CD14-positive monocyte (primary cell): ENCODE data around the gene TPM1. TPM values are rescaled to one million over a fixed set of nuclear protein-coding genes. Genes with fewer than 3 reads are reported as not detected.
A peak's percentile ranks its signal among the peaks of the same experiment; 100 is the strongest.

Experiments used
- DNase-seq, 3 donors: peaks; one replicate each; pipeline ENCODE4 v3.0.0-alpha.2; 2011 to 2022
- H2AFZ ChIP-seq: 2 replicates; pipeline ENCODE4 v1.6.0; 2012; ENCODE audit warnings: mild to moderate bottlenecking, low read depth, low read length, inconsistent platforms; ENCODE audit not compliant: insufficient read depth, poor library complexity, severe bottlenecking
- H3K27ac ChIP-seq, 2 donors: 1 replicate in 1 of 2; 2 replicates in 1 of 2; pipeline ENCODE4 v1.5.1; 2012 to 2013; ENCODE audit warnings: low read length in 2 of 2, control low read depth in 1 of 2, inconsistent platforms in 1 of 2, low read depth in 1 of 2, mild to moderate bottlenecking in 1 of 2
- H3K27me3 ChIP-seq, 2 donors: one replicate each; pipeline versions ENCODE4 v1.6.0 to v1.6.1; 2011 to 2013; ENCODE audit warnings: low read length in 2 of 2; ENCODE audit not compliant: control insufficient read depth in 2 of 2, insufficient read depth in 2 of 2
- H3K36me3 ChIP-seq, 2 donors: replicated peaks in 1 of 2; 1 replicate in 1 of 2; 2 replicates in 1 of 2; pipeline versions ENCODE4 v1.5.1 to v1.6.1; 2012 to 2013; ENCODE audit warnings: low read length in 2 of 2, control low read depth in 1 of 2, inconsistent platforms in 1 of 2, mild to moderate bottlenecking in 1 of 2; ENCODE audit not compliant: insufficient read depth in 2 of 2, control insufficient read depth in 1 of 2
- H3K4me1 ChIP-seq, 2 donors: 1 replicate in 1 of 2; 2 replicates in 1 of 2; pipeline versions ENCODE4 v1.5.1 to v1.6.1; 2012 to 2013; ENCODE audit warnings: low read length in 2 of 2, control low read depth in 1 of 2, inconsistent platforms in 1 of 2, mild to moderate bottlenecking in 1 of 2, moderate library complexity in 1 of 2; ENCODE audit not compliant: insufficient read depth in 2 of 2, control insufficient read depth in 1 of 2
- H3K4me2 ChIP-seq: replicated peaks from 2 replicates; pipeline ENCODE3; 2012; ENCODE audit warnings: low read length, moderate library complexity, mild to moderate bottlenecking; ENCODE audit not compliant: poor library complexity, severe bottlenecking; ENCODE audit errors: extremely low read depth
- H3K4me3 ChIP-seq, 3 experiments: fragments of 200-600 bp in 1 of 3; sonication (generic) in 1 of 3; replicated peaks in 1 of 3; 1 replicate in 2 of 3; 2 replicates in 1 of 3; pipeline ENCODE4 v1.5.1; 2011 to 2013; ENCODE audit warnings: low read length in 3 of 3, mild to moderate bottlenecking in 3 of 3, control low read depth in 2 of 3, low read depth in 2 of 3, inconsistent platforms in 1 of 3, moderate library complexity in 1 of 3
- H3K79me2 ChIP-seq: 2 replicates; pipeline ENCODE4 v1.6.0; 2012; ENCODE audit warnings: mild to moderate bottlenecking, control low read depth, inconsistent platforms, low read length, moderate library complexity; ENCODE audit not compliant: insufficient read depth
- H3K9ac ChIP-seq: 2 replicates; pipeline ENCODE4 v1.6.0; 2017; ENCODE audit warnings: low read length, mild to moderate bottlenecking; ENCODE audit not compliant: insufficient read depth, poor library complexity, severe bottlenecking
- H3K9me3 ChIP-seq, 2 donors: replicated peaks in 1 of 2; 1 replicate in 1 of 2; 2 replicates in 1 of 2; pipeline versions ENCODE4 v1.5.1 to v1.6.1; 2012 to 2013; ENCODE audit warnings: low read length in 2 of 2, control low read depth in 1 of 2; ENCODE audit not compliant: control insufficient read depth in 1 of 2, insufficient read depth in 1 of 2
- H4K20me1 ChIP-seq: 2 replicates; pipeline ENCODE4 v1.6.0; 2012; ENCODE audit warnings: mild to moderate bottlenecking, low read length, control low read depth, moderate library complexity; ENCODE audit not compliant: insufficient read depth
- H3K27ac Mint-ChIP-seq, 7 donors: one replicate each; pipeline ENCODE4 v1.8.0; 2020; ENCODE audit warnings: mild to moderate bottlenecking in 7 of 7, mixed read lengths in 7 of 7, moderate library complexity in 6 of 7, inconsistent platforms in 2 of 7
- H3K27me3 Mint-ChIP-seq, 3 donors: one replicate each; pipeline ENCODE4 v1.8.0; 2021 to 2022; ENCODE audit warnings: low read depth in 3 of 3, mild to moderate bottlenecking in 3 of 3, mixed read lengths in 3 of 3, moderate library complexity in 3 of 3, inconsistent platforms in 1 of 3
- H3K36me3 Mint-ChIP-seq, 2 donors: one replicate each; pipeline ENCODE4 v1.8.0; 2020; ENCODE audit warnings: mixed read lengths in 2 of 2, inconsistent platforms in 1 of 2, mild to moderate bottlenecking in 1 of 2
- H3K4me1 Mint-ChIP-seq: one replicate; pipeline ENCODE4 v1.8.0; 2020; ENCODE audit warnings: mild to moderate bottlenecking, mixed read lengths
- H3K4me3 Mint-ChIP-seq, 2 donors: one replicate each; pipeline ENCODE4 v1.8.0; 2020; ENCODE audit warnings: mild to moderate bottlenecking in 2 of 2, mixed read lengths in 2 of 2, moderate library complexity in 1 of 2
- H3K9me3 Mint-ChIP-seq, 7 donors: one replicate each; pipeline ENCODE4 v1.8.0; 2020 to 2022; ENCODE audit warnings: mixed read lengths in 7 of 7, mild to moderate bottlenecking in 6 of 7, moderate library complexity in 6 of 7, inconsistent platforms in 2 of 7
- WGBS: methylation state at CpG from one replicate; pipeline ENCODE4 v1.1.5; 2013; ENCODE audit warnings: missing lambda C conversion rate; ENCODE audit not compliant: insufficient coverage; 5-methylcytosine and 5-hydroxymethylcytosine counted together
- intact Hi-C, 2 donors: fragments of 100-400 bp; cut with micrococcal nuclease; formaldehyde crosslinking; loops; one replicate each; pipeline versions ENCODE4 v1.15.0 to v1.15.1; 2023
- polyA plus RNA-seq, 3 donors: library from polyadenylated mRNA; depleted of rRNA in 1 of 3; unstranded in 2 of 3; stranded (reverse) in 1 of 3; fragments of 300-500 nt in 2 of 3; fragments of >200 nt in 1 of 3; fragmentation: Illumina TruSeq in 2 of 3; gene quantifications; 1 replicate in 2 of 3; 2 replicates in 1 of 3; pipeline ENCODE4 v1.2.3, GENCODE V29; 2012 to 2021
- TF ChIP-seq, protein P1 (sequence below): fragments of 200-600 bp; IDR thresholded peaks from one replicate; pipeline ENCODE4 v1.8.0; 2022; ENCODE audit warnings: antibody characterized with exemption, mild to moderate bottlenecking

TPM1 gene
- polyA plus RNA-seq, 3 donors: 11.7 to 15.9 (median 11.9) TPM

DNA sequence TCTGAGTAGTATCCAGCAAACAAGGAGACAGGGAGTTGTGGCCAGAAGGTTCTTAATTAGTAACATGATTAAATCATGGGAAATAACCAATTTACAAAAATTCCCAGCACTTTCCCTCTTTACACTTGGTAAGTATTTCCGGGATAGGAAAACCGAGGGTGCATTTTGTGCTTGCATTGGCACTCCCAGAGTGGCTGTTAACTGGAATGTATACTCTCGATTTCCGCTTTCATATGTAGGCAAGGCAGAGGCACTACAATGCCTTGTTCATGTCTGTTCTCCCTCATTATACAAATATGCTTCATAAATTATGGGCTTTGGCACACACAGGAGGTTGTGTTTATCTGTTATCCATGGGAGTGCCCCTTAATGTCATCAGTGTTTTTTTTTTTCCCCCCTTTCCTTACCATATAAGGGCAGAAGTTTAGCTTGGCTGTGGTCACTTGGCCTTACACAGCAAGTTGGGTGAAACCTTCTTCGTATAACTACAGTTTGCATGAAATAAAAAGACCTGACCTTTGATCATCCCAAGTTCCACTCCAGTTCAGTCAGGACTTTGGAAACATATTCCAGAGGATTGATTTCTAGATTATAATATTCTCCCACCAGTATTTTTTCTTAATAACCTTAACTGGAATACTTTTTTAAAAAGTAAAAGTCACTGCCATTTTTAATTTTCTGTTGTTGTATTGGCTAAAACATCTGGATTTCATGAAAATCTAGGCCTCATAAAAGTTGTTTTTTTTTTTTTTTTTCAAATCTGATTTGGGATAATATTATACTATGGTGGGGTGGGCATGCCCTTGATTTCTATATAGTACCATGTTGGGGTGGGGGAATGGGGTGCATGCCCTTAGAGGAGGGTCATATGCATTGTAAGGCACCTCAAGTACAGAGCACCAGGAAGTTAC lies 8.9 kb downstream of the TPM1 start:
- Histone ChIP-seq H3K27ac (no peak overlapping the region), H3K36me3 (no peaks in the 10 kb centered on the region), H3K9ac (no peak overlapping the region), H3K4me3 (no peak overlapping the region), H3K4me1 (peaks cover 13 to 18% of the 10 kb centered on the region in 2 donors), H3K79me2 (no peaks in the 10 kb centered on the region), H3K9me3 (no peaks in the 10 kb centered on the region), H3K27me3 (peaks cover 13 to 26% of the 10 kb centered on the region in 2 donors), H2AFZ (no peak overlapping the region), H3K4me2 (no peak overlapping the region), H4K20me1 (no peaks in the 10 kb centered on the region)
- intact Hi-C loops: no loop called here
- H3K36me3 Mint-ChIP-seq: peaks cover 2 to 7% of the 10 kb centered on the region in 2 donors
- TF ChIP-seq, protein P1, sequence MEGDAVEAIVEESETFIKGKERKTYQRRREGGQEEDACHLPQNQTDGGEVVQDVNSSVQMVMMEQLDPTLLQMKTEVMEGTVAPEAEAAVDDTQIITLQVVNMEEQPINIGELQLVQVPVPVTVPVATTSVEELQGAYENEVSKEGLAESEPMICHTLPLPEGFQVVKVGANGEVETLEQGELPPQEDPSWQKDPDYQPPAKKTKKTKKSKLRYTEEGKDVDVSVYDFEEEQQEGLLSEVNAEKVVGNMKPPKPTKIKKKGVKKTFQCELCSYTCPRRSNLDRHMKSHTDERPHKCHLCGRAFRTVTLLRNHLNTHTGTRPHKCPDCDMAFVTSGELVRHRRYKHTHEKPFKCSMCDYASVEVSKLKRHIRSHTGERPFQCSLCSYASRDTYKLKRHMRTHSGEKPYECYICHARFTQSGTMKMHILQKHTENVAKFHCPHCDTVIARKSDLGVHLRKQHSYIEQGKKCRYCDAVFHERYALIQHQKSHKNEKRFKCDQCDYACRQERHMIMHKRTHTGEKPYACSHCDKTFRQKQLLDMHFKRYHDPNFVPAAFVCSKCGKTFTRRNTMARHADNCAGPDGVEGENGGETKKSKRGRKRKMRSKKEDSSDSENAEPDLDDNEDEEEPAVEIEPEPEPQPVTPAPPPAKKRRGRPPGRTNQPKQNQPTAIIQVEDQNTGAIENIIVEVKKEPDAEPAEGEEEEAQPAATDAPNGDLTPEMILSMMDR: no peak
- peaks cover 18 to 34% (median 23%) of the 10 kb centered on the region in 3 donors for H3K27me3 Mint-ChIP-seq
- H3K4me3 Mint-ChIP-seq: no peak overlapping the region
- H3K27ac Mint-ChIP-seq: no peak overlapping the region
- H3K4me1 Mint-ChIP-seq: peaks cover 18% of the 10 kb centered on the region
- WGBS: 95% methylated on average over 3 of the region's 5 CpGs
- no peak for DNase-seq
- peaks cover 0 to 2% (median 0%) of the 10 kb centered on the region in 7 donors for H3K9me3 Mint-ChIP-seq

GRCh38 chr15:63052077-63052841 lies 9.7 kb downstream of the TPM1 start:
- H3K9me3 Mint-ChIP-seq: peaks cover 0 to 2% (median 0%) of the 10 kb centered on the region in 7 donors
- peaks cover 13 to 18% of the 10 kb centered on the region in 2 donors for H3K4me1 ChIP-seq
- H3K27ac Mint-ChIP-seq: peak overlapping the region in 1 of 7 donors; percentile 6
- TF ChIP-seq, protein P1: no peak
- no peak for DNase-seq
- H2AFZ ChIP-seq: no peak overlapping the region
- no peaks in the 10 kb centered on the region for H4K20me1 ChIP-seq
- peaks cover 4 to 17% of the 10 kb centered on the region in 2 donors for H3K27me3 ChIP-seq
- no CpG with 5 or more reads among the region's 10 CpGs for WGBS
- no peak overlapping the region for H3K4me3 ChIP-seq
- no peaks in the 10 kb centered on the region for H3K79me2 ChIP-seq
- no peak overlapping the region for H3K4me2 ChIP-seq
- H3K4me3 Mint-ChIP-seq: no peak overlapping the region
- no peaks in the 10 kb centered on the region for H3K9me3 ChIP-seq
- intact Hi-C loops: no loop called here
- H3K9ac ChIP-seq: no peak overlapping the region
- peaks cover 10 to 29% (median 14%) of the 10 kb centered on the region in 3 donors for H3K27me3 Mint-ChIP-seq
- H3K36me3 Mint-ChIP-seq: peaks cover 5 to 7% of the 10 kb centered on the region in 2 donors
- H3K36me3 ChIP-seq: no peaks in the 10 kb centered on the region
- H3K27ac ChIP-seq: no peak overlapping the region
- peaks cover 18% of the 10 kb centered on the region for H3K4me1 Mint-ChIP-seq
